Breast epithelium (tissue), 3 donors: ENCODE data around the gene MUC4.

Experiments used
- POLR2A ChIP-seq: fragments of 450-650 bp; IDR thresholded peaks from one replicate; pipeline ENCODE4 v1.6.1; 2016; ENCODE audit warnings: antibody characterized with exemption, mild to moderate bottlenecking, moderate library complexity
- POLR2AphosphoS5 ChIP-seq, 3 donors: sonication (generic); formaldehyde crosslinking; IDR thresholded peaks; one replicate each; pipeline ENCODE4 v1.6.1; 2017; ENCODE audit warnings: antibody characterized with exemption in 3 of 3
- TF ChIP-seq, protein P1 (sequence below), 3 donors: fragments of 450-650 bp; IDR thresholded peaks; one replicate each; pipeline ENCODE4 v1.5.1; 2016 to 2017; ENCODE audit warnings: antibody characterized with exemption in 3 of 3, mild to moderate bottlenecking in 3 of 3, moderate library complexity in 3 of 3

DNA sequence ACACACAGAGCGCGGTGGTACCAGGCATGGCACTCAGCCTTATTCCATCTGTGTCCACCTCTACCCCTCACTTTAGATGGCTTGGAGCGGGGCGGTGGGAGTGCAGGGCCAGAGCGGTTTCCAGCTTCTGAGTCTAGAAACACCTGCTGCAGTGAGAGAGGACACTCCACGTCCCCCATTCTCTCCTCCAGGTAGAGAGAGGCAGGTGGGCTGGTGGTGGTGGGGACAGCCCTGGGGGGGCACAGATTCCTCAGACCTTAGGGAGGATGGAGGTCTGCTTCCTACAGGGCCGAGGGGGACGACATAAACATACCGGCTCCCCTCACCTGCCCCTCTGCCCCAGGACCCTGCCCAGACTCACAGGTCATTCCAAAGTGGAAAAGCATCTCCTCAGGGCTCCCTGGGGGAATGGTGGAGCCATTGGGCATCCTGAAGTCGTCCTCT is 50.6 kb downstream of the MUC4 start:
- no peak for TF ChIP-seq POLR2A
- TF ChIP-seq, protein P1, sequence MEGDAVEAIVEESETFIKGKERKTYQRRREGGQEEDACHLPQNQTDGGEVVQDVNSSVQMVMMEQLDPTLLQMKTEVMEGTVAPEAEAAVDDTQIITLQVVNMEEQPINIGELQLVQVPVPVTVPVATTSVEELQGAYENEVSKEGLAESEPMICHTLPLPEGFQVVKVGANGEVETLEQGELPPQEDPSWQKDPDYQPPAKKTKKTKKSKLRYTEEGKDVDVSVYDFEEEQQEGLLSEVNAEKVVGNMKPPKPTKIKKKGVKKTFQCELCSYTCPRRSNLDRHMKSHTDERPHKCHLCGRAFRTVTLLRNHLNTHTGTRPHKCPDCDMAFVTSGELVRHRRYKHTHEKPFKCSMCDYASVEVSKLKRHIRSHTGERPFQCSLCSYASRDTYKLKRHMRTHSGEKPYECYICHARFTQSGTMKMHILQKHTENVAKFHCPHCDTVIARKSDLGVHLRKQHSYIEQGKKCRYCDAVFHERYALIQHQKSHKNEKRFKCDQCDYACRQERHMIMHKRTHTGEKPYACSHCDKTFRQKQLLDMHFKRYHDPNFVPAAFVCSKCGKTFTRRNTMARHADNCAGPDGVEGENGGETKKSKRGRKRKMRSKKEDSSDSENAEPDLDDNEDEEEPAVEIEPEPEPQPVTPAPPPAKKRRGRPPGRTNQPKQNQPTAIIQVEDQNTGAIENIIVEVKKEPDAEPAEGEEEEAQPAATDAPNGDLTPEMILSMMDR (IDR thresholded peaks at IDR 0.05), result no peak
- no peak for TF ChIP-seq POLR2AphosphoS5 (IDR thresholded peaks at IDR 0.05)
